Amniotic stem cell (primary cell): Measurements from ENCODE around the gene RNF217.

Experiments used
- DNase-seq: peaks from one replicate; lab custom pipeline; 2025; lab: John Stamatoyannopoulos, UW

RNF217 gene

DNA sequence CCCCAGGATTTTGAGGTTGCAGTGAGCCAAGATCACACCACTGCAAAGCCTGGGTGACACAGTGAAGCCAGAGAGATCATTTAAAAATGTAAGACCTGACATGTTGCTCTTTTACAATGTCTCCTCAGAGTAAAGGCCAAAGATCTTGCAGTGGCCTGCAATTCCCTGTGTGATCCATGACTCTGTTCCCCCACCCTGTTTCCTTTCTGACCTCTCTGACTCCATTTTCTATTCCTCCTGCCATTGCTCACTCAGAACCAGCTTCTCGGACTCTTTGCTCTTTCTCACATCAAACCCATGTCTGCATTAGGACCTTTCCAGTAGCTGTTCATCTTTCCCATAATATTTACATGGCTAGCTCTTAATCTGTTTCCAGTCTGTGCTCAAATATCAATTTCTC, 28.8 kb downstream of the RNF217 start:
- no peak for DNase-seq

DNA sequence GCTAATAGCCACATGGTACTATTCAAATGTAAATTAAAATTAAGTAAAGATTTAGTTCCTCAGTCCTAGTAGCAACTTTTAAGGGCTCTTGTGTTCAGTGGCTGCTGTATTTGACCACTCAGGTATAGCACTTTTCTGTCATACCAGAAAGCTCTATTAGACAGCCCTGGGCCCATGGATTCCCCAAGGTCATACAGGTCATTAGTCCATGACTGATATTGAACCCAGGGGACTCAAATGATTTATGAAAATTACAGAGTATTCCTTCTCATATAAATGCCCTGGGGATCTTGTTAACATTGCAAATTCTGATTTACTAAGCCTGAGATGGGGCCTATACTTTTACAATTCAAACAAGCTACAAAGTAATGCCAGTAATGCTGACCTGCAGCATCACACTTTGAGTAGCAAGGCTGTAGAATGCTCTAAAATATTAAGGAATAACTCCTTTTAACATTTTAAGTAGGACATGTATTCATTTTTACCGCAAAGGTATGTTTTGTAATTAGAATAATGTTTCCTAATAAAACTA, 29.6 kb downstream of the RNF217 start:
- DNase-seq: no peak

DNA sequence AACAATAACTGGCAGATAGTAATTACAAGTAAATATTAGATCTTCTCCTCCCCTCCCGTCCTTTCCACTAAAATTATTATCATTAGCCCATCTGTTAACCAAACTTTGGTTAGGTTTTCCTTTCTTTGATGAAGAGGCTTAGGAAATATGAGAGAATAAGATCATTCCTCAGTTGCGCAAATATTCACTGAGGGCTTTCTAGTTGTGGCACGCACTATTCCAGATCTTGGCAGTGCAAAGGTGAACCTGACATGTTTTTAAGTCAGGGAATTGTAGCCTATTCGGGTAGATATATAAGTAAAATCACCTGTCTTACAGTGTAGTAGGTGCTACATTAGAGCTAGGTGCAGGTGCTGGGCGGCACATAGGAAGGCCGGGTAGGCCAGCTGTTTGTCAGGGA, 31.1 kb downstream of the RNF217 start:
- no peak for DNase-seq

DNA sequence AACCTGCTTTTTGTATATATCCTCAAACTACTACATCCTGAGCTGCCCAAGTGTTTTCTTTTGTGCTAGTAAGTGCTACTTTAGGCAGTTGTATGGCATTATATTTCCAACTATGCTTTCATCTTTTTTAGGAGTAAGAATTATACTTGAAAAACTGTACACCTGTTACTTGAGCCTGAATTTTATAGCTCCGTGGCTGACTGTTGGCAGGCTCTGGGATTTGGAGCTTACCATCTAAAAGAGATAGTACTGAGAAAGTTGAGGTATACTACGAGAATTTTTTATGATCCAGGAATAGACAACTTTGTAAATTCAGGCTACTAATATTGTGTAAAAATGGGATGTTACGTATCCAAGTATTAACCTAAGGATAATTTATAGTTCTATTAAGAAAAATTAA, 32.4 kb downstream of the RNF217 start:
- no peak for DNase-seq

DNA sequence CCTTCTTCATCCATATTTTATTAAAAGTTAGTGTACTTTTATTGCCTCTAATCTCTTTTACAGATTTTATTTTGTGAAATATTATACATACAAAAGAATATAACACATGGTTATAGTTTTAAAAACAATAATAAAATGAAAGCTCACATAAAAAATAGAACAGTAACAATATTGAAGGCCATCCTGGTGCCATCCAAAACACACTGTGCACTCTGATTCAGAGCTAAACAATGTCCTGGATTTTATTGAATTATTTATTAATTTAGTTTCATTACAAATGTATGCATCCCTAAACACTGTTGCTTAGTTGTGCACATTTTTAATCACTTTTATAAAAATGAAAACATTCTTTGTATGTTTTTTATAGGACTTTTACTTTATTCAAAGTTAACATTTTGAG, 32.9 kb downstream of the RNF217 start:
- DNase-seq: no peak

DNA sequence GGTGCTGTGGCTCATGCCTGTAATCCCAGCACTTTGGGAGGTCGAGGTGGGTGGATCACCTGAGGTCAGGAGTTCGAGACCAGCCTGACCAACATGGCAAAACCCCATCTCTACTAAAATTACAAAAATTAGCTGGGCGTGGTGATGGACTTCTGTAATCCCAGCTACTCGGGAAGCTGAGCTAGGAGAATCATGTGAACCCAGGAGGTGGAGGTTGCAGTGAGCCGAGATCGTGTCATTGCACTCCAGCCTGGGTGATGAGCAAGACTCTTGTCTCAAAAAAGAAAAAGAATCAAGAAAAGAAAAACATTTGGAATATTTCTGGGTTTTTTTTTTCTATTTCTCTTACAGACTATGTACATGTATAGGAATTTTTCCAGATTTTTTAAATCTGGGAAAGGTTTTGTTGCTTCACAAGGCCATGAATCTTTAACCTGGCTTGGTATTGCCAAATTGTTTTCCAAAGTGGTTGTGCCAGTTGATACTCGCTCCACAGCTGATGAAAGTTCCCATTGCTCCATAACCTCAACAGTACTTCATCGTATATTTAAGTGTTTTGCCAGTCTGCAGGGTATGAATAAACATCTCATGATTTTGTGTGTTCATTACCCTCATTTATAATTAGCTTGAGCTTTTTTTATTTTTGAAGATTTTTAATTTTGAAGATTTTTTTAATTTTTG, 33.5 kb downstream of the RNF217 start:
- no peak for DNase-seq

DNA sequence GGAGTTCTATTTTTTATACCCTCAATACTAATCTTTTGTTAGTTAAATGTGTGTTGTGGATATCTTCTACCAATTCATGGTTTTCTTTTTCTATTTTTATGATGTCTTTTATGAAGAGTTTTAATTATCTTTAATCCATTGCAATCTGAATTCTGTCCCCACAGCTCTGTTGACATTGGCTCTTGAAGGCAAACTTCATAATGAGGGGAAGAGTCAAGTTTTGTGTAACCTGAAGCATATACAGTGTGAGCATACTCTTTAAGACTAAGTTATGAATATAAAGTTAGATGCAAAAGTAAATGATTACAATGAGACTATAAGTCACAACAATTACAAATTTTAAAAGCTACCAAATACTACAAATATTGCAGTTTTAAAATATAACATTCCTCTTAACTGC, 34.2 kb downstream of the RNF217 start:
- no peak for DNase-seq

DNA sequence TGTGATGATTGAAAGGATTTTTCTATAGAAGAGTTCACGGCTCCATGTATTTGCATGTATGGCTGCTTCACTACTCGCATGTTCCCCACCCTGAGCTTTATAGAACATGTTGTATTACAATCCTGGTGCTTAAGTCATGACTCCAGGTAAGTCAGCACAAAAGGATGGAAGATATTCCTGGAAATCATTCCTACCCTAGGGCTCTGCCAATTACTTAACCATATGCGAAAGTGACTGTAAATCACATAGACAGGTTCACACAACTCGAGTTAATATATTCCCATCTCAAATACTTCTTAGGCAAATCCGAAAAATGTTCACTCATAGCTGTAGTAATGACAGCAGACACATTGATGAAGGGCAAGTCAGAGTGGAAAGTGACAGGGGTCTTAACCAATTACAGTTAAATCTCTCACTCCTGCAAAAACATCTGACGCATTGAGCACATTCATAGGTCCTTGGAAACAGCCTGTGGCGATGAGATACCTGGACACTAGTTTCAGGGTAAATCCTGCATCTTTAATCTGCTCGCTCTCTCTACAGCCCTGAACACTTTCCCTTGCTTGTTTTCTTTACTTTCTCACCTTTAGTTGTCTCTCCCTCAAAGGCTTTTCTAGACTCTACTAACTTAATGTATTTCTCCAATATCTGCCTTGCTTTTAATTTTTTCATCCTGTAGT, 35.1 kb downstream of the RNF217 start:
- DNase-seq: no peak

DNA sequence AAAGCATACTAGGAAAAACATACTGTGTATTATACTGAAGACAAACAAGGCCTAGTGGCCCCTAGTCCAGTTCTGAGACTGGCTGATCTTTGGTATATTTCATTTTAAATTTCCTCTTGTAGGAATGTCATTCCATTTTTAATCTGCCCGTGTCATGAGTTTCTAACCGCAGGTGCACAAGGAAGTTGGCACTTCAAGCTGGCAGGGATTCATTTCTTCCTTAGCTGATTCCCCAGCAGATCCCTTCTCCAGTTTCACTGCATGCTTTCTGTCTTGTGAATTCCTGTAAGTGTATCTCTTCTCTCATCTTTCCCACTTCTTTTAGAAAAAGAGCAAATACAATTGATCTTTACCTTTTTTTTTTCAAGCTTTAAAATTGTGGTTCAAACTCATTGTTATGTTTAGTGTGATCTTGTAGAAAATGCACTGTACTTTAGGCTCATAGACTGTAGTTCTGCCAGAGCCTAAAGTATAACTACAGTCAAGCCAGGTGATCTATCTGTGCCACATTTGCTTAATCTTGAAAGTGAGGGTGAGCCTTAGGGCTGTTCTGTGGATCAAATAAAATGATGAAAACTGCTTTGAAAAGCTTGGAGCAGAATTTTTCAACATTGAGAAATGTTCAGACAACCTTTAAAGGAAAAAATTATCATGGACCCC, 37.0 kb downstream of the RNF217 start:
- DNase-seq: no peak

DNA sequence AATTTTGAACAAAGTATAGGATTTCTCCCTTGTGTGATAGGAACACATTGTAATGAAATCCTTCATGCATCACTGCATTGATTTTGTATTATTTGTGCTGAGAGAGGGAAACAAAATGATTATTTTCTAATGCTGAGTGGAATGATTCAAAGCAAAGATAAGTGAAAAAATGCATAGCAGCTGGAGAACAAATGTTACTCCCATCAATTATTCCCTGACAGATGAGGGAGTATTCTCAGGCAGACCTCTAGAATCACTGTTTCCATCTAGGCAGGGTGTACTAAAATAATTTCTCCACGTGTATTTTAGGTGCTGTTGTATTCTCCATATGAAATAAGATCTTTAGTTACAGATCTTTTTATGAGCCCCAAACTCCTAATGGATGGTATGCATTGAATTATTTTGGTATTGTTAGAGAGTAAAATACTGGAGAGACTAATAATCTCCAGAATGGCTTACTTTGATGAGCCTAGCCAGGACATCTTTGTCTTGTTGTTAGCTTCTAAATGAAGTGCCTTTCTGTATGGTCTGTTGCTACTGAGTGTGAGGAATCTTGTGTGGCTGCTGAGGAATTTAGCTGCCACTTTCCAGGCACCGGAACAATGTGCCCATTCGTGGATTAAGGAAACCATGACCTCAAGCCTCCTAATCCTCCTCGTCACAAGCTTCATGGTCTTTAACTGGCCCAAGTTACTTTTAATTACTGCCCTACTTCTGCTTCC, 39.6 kb downstream of the RNF217 start:
- no peak for DNase-seq

DNA sequence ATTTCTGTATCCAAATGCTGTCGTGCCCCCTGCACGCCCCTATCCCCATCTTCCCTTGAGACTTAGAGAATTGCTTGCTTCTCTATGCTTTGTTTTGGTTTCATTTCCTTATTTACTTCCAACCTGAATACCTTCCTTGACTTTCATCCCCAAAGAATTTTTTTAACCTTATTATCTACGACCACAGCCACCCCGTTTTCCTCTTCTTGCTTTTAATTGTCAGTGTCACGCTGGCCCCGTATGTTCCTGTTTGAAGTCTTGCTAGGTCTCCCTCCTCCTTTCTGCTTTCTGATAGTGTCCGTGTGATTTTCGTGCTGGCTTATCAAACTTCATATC, 40.1 kb downstream of the RNF217 start:
- DNase-seq: no peak

DNA sequence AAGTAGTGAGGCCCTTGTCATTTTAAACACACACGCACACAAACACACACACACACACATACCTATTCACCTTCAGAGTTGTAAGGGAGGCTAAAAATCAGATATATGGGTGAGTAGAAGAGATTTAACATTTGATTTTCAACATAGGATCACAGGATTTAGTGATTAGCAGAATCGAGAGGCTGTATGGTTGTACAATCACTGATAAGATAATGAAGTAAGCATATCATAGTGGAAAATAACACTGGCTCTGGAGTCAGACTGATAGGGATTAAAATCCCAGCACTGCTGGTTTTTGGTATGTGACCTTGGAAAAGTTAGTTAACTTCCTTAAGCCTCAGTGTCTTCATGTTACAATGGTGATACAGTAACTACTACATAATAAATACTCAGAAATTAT, 40.8 kb downstream of the RNF217 start:
- DNase-seq: no peak

DNA sequence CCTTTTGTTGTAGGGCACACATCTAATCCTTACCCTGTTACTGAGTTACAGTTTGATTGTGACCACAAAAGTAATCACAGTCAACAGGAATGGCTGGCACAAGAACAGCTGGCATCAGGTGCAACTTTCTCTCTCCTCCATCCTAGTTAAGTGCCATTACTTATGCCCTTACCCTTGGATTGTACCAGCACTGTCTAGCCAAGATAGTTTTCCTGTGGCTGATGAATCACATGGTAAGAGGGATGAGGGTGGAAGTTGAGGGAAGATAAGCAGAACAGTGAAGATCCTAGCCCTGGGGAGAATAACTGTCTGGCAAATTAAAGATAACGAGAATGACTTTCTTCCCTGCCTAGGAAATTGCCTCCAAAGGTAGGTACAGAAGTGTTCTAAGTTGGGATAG, 42.0 kb downstream of the RNF217 start:
- no peak for DNase-seq

DNA sequence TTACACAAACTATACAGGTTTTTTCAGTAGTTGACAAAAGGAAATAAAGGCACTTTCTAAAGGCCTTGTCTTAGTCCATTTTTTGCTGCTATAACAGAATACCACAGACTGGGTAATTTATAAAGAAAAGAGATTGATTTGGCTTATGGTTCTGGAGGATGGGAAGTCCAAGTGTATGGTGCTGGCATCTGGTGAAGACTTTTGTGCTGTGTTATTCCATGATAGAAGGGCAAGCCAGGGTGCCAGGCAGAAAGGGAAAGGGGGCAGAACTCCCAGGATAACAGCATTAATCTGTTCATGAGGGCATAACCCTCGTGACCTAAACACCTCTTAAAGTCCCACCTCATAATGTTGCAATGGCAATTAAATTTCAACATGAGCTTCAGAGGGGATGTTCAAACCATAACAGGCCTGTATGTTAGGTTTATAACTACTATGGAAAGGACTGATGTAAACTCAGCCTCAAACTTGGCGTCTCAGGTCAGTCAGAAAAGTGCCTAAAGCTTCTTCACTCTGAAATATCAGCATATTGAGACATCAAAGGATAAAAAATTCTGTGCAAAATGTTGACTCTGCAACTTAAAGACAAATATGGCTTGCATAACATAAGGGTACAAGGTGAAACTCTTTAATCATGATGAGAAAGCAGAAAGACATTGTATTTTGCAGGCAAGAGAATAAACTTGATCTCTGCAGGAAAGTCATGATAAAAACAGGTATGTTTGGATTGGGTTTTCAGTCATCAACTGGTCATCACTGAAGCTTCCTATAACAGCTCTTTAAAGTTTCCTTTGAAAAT, 42.8 kb downstream of the RNF217 start:
- no peak for DNase-seq

DNA sequence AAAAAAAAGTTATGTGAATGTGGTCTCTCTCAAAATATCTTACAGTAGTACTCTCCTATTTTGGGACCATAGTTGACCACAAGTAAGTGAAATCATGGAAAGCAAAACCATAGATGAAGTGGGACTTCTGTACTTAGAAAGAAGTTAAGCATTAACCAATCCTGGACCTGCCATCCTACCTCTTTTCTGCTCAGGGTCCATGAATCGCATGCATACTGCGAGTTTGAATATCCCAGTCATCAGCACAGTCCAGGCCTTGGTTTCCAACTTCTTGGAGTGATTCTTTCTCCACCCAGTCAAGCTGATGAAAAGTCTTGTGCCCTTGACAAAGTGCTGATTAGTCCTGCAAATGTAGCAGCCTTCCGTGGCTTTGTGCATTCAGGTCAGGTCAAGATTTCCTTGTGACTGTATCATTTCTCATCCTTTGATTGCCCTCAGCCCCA, 46.0 kb downstream of the RNF217 start:
- DNase-seq: no peak

DNA sequence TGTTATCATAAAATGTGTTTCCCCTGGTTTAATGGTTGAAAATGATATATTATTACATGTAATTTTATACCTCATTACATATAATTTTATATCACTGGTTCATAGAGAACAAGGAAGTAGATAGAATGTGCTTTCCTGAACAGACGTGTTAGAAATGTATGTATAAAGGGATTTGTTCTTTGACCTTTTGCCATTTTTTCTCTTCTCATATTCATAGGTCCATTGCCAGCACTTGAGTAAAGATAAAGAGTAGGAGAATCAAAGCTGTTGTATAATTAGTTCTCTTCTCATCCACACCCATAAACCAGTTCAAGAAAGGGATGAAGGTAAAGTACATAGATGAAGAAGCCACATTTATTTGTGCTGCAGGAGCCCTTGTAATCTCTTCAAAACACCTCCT, 46.7 kb downstream of the RNF217 start:
- DNase-seq: no peak

DNA sequence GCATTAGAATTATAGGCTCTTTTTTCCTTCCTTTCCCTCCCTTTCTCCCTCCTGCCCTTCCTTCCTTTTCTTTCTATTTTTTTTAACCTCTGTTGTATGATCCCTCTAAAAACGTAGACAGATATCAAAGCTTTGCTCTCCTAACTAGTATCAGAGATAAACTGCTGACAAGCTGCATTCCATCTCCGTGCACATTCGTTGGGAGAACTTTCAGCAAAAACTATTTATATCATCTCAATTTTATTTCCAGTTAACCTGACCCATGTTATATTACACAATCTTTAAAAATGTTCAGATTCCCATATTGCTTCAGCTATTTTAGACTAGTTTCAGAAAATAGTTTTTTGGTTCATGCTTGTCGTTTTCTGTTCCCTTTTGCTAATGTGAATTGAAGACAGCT, 47.3 kb downstream of the RNF217 start:
- no peak for DNase-seq

DNA sequence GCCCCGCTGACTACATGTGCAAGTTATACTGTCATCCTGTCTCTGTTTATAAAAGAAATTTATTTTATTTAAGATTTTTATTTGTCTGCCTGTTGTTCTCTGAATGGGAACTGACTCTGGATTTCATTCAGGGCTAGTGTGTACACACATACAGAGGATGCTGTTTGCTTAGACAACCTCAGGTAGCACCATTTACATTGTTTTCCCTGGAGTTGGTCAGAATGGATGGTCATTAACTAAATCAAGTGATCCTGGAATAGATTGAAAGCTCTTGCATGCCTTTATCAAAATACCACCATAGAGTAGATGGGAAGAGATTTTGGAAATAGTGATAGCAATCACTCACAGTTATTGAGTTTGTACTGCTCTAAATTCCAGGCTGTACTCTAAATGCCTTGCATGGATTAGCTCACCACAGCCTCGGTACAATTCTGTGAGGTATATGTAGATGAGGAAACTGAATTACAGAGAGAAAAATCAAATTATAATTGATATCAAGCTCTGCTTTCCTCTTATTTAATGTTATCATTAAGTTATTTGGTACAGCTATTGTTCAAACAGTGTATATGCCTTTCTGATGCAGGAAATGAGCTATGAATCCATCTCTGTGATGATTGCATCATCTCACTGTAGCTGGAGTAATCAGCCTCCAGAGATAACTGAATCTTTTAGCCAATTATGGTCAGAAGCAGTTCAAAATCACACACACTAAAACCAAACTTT, 51.9 kb downstream of the RNF217 start:
- no peak for DNase-seq

DNA sequence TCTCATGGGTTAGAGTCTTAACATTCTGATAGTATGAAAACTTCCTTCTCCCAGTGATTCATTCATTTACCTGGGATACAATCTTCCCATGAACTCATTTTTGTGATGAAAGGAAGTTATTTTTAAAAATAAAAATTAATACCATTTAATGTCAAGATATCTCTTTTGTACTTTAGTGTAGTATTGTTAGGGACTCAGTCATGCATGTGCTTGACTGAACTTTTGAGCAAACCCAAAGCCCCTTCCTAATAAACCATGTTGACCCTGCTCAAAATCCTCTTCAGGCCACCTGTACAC, 52.4 kb downstream of the RNF217 start:
- no peak for DNase-seq

DNA sequence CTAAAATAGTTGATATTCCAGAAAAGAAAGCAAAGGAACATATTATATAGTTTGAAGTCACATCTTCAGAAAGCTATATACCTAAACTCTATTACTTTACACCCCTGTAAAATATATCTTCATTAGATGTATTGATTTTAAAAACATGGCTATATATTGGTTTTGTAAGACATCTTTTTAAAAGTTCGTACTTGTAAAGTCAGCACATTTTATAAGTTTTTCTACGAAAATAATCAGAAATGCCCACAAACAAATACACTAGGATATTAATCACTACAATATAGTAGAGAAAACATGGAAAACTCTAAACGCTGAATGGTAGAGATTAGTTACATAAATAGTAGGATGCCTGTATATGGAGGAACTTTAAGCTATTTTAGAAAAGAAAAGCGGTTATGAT, 52.9 kb downstream of the RNF217 start:
- DNase-seq: no peak

DNA sequence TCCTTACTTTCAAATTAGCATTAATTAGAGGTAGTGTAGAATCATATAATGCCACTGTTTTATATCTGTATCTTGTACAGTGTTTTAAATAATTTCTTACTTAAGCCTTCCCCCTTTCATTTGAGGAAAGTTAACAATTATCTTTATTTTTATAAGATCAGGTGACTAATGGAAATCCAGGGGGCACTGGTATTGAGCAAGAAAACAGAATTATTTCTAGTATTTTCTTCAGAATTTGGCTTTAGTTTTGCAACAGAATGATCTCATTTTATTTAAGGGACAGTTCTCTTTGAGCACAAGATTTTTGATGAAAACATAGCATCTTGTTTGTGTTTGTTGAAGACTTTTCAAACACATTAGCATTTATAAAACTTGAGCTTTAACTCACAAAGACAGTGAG, 55.9 kb downstream of the RNF217 start:
- DNase-seq: no peak
